Uterus (tissue), 4 donors: ENCODE data around the gene ITFG2. TPM values are rescaled to one million over a fixed set of nuclear protein-coding genes. Genes with fewer than 3 reads are reported as not detected.
A peak's percentile ranks its signal among the peaks of the same experiment; 100 is the strongest.

Experiments used
- DNase-seq, 2 donors: peaks; one replicate each; pipeline ENCODE4 v3.0.0-alpha.2; 2019 to 2020
- H3K27ac ChIP-seq, 2 donors: fragments of 200-600 bp; sonication (generic); 1 replicate in 1 of 2; 2 replicates in 1 of 2; pipeline ENCODE4 v1.5.1; 2016 to 2018
- H3K27me3 ChIP-seq, 2 donors: fragments of 200-600 bp; sonication (generic); one replicate each; pipeline ENCODE4 v1.5.1; 2018 to 2019; ENCODE audit warnings: control low read depth in 1 of 2
- H3K36me3 ChIP-seq, 2 donors: fragments of 200-600 bp; sonication (generic); one replicate each; pipeline ENCODE4 v1.5.1; 2019; ENCODE audit warnings: control low read depth in 1 of 2
- H3K4me1 ChIP-seq, 2 donors: fragments of 200-600 bp; sonication (generic); one replicate each; pipeline ENCODE4 v1.5.1; 2018 to 2019; ENCODE audit warnings: control low read depth in 1 of 2
- H3K4me3 ChIP-seq, 2 donors: fragments of 200-600 bp; sonication (generic); 1 replicate in 1 of 2; 2 replicates in 1 of 2; pipeline ENCODE4 v1.5.1; 2018 to 2019; ENCODE audit warnings: mild to moderate bottlenecking in 1 of 2
- H3K9me3 ChIP-seq, 2 donors: fragments of 200-600 bp; sonication (generic); one replicate each; pipeline ENCODE4 v1.5.1; 2019; ENCODE audit warnings: control low read depth in 1 of 2
- CTCF ChIP-seq, 4 experiments: fragments of 200-600 bp in 2 of 4; fragments of 450-650 bp in 2 of 4; sonication (generic) in 2 of 4; IDR thresholded peaks; one replicate each; pipeline ENCODE4 v1.5.1; 2016 to 2019; ENCODE audit warnings: antibody characterized with exemption in 4 of 4, mild to moderate bottlenecking in 2 of 4, moderate library complexity in 1 of 4
- POLR2A ChIP-seq, 2 donors: fragments of 450-650 bp; IDR thresholded peaks; one replicate each; pipeline ENCODE4 v1.6.1; 2016; ENCODE audit warnings: antibody characterized with exemption in 2 of 2, mild to moderate bottlenecking in 1 of 2, moderate library complexity in 1 of 2
- intact Hi-C: fragments of 100-400 bp; cut with DNase I; formaldehyde crosslinking; loops from one replicate; pipeline ENCODE4 v1.15.1; 2023; ENCODE audit warnings: low total_unique reads
- total RNA-seq, 4 donors: library from RNA; depleted of rRNA in 3 of 4; stranded (reverse); fragments of >200 nt in 3 of 4; gene quantifications; one replicate each; pipeline versions ENCODE4 v1.1.0 to v1.2.4, GENCODE V29; 2014 to 2023
- donor health status: DM: yes; HTN: yes; CAD: no.

The ITFG2 gene
- total RNA-seq, 4 donors from 2014 or later: 30.5 to 92.6 (median 35.0) TPM

- Histone ChIP-seq H3K9me3 (no peaks in the 10 kb centered on the region), H3K36me3 (no peaks in the 10 kb centered on the region), H3K27me3 (no peaks in the 10 kb centered on the region), H3K27ac (peak overlapping the region in 1 of 2 donors; percentile 25), H3K4me3 (no peak overlapping the region), H3K4me1 (no peaks in the 10 kb centered on the region)
- peak; percentile 36 to 43 for DNase-seq
- TF ChIP-seq POLR2A (IDR thresholded peaks at IDR 0.05): no peak
- TF ChIP-seq CTCF (IDR thresholded peaks at IDR 0.05): no peak
- intact Hi-C loops: no loop called here
These were observed 32.8 kb downstream of the ITFG2 start for GRCh38 chr12:2845280-2845679.

GRCh38 chr12:2851931-2852330, 39.5 kb downstream of the ITFG2 start:
- Histone ChIP-seq H3K27me3 (no peaks in the 10 kb centered on the region), H3K4me1 (no peaks in the 10 kb centered on the region), H3K9me3 (no peaks in the 10 kb centered on the region), H3K27ac (no peak overlapping the region), H3K4me3 (no peak overlapping the region), H3K36me3 (no peaks in the 10 kb centered on the region)
- DNase-seq: no peak
- intact Hi-C loops: no loop called here
- TF ChIP-seq POLR2A (IDR thresholded peaks at IDR 0.05): no peak

- no peaks in the 10 kb centered on the region for H3K4me1 ChIP-seq
- H3K36me3 ChIP-seq: no peaks in the 10 kb centered on the region
- TF ChIP-seq POLR2A (IDR thresholded peaks at IDR 0.05) (no peak), CTCF (IDR thresholded peaks at IDR 0.05) (peak; percentile 72 to 81 (median 79))
- H3K4me3 ChIP-seq: no peak overlapping the region
- no peak overlapping the region for H3K27ac ChIP-seq
- DNase-seq: peak; percentile 85 to 87
- H3K9me3 ChIP-seq: no peaks in the 10 kb centered on the region
- H3K27me3 ChIP-seq: no peaks in the 10 kb centered on the region
- intact Hi-C loops: no loop called here
These were observed 41.2 kb downstream of the ITFG2 start for GRCh38 chr12:2853626-2854025.

GRCh38 chr12:2854669-2855453, 42.4 kb downstream of the ITFG2 start:
- no peak for TF ChIP-seq POLR2A (IDR thresholded peaks at IDR 0.05)
- TF ChIP-seq CTCF (IDR thresholded peaks at IDR 0.05): no peak

GRCh38 chr12:2855546-2855945, 43.1 kb downstream of the ITFG2 start:
- DNase-seq: no peak
- no peaks in the 10 kb centered on the region for H3K4me1 ChIP-seq
- no peaks in the 10 kb centered on the region for H3K9me3 ChIP-seq
- H3K27me3 ChIP-seq: no peaks in the 10 kb centered on the region
- no peak overlapping the region for H3K27ac ChIP-seq
- intact Hi-C loops: loop anchor here (5.0 kb wide), 1 partner anchor 177 kb away; no protein-coding TSS in a partner anchor
- H3K36me3 ChIP-seq: no peaks in the 10 kb centered on the region
- TF ChIP-seq POLR2A (IDR thresholded peaks at IDR 0.05) (no peak), CTCF (IDR thresholded peaks at IDR 0.05) (no peak)
- H3K4me3 ChIP-seq: no peak overlapping the region

More at GRCh38 chr12:2854669-2855453, 42.4 kb downstream of the ITFG2 start:
- Histone ChIP-seq H3K9me3 (no peaks in the 10 kb centered on the region), H3K4me1 (no peaks in the 10 kb centered on the region), H3K4me3 (no peak overlapping the region), H3K27ac (no peak overlapping the region), H3K36me3 (no peaks in the 10 kb centered on the region), H3K27me3 (no peaks in the 10 kb centered on the region)
- DNase-seq: no peak
- intact Hi-C loops: loop anchor here (5.0 kb wide), 1 partner anchor 177 kb away; no protein-coding TSS in a partner anchor
